Activated gamma-delta T cell treated with anti-CD3 and anti-CD28 coated beads, Interleukin-2, amount 50 U/mL, for 16 hours (primary cell): Measurements from ENCODE around the gene RAB28.

Experiments
- DNase-seq: peaks from one replicate; pipeline ENCODE4 v3.0.0-alpha.2; 2020; ENCODE audit warnings: low read depth

Gene RAB28

DNA sequence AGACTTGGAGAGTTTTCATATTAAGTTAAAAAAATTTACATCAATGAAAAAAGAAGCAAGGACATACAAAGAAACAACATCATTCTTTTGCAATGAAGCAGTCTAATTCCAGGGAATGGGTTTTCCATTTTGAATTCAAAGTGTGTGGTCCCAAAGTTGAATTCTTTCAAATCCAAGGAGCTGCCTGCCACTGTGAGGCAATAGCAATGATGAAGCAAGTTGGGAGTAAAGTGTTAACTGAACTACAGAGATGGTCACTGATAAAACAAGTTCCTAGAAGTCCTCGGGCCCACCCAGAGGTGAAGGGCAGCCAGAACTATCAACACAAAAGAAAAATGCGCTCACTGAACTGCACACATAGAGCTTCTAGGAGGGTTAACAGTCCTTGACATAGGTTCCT lies 115.9 kb downstream of the RAB28 start:
- no peak for DNase-seq

DNA sequence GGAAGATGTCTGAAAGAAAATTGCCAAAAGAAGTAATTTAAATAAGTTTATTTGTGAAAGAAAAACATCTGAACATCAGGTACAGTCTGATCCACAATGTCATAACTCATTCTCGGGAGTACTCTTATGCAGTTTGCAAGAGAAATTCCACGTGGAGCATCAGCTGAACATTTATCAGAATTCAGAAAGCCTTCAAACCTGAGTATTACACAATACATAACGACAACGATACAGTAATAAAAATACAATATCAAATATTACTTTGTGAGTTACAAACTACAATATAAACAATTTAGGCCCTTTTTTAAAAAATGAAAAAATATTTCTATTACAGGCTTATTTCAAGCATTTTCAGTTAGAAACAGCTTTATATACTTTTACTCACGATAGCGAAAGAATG lies 116.4 kb downstream of the RAB28 start:
- no peak for DNase-seq

DNA sequence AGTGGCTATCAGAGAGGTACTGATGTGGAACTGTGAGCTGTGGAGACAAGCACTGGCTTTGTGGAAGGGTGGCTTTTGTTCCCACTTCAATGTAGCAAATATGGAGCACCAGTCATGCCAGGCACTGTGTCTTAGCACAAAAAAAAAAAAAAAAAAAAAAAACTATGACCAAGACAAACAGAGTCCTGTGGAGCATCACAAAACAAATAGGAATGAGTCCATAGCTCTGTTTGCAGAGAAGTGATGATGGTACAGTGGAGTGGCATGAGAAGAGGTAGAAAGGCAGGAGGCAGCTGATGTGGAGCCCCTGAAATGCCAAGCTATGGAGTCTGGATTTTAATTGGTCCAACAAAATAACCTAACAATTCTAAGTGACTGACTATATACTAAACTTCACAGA lies 116.9 kb downstream of the RAB28 start:
- no peak for DNase-seq

DNA sequence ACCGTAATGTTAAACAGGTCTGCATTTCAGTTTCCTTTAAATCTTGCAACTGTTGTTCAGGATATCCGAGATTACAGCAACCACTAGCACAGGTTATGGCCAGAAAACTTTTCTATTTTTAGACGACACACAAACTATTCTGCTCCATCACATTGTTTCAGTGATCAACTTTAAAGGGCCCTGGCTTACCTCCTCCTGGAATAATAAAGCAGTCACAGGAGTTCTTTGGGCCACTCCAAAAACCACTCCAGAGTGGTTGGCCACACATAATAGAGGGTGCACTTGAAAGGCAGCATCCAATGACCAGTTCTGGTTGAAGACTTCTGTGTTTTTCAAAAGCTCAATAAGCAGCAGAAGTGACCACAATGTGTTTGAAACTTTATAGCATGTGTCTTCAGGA lies 118.9 kb downstream of the RAB28 start:
- DNase-seq = no peak

DNA sequence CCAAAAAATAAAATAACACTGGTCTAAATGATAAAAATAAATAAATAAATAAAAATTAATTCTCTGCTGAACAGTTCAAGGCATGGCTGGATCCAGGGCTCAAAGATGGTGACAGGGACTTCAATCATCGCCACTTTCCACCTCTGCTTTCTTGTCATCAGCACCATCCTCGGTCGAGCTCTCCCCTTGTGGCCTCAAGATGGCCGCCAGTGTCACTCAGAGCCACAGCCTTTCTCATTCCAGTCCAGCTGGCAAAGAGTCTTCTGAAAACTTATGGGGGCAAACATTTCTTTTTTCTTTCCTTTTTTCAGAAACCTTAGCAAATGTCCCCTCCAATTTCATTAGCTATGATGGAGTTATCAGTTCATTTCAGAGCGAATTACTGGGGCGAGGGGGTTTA lies 119.5 kb downstream of the RAB28 start:
- no peak for DNase-seq

DNA sequence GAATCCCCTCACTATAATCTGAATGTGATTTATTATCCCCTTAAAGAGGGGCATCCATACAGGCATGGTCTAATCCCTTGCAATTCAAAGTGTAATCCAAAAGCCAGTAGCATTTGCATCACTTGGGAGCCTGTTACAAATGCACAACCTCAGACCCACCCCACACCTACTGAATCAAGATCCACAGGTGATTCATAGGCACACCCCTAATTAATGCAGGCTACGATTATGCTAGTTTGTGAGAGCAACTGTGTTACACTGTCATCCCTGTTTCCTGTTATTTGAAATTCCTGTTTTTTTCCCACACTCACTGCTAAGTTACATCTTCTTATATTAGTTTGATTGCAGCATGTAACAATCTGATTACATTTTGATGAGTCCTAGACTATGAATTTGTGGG lies 120.0 kb downstream of the RAB28 start:
- no peak for DNase-seq

DNA sequence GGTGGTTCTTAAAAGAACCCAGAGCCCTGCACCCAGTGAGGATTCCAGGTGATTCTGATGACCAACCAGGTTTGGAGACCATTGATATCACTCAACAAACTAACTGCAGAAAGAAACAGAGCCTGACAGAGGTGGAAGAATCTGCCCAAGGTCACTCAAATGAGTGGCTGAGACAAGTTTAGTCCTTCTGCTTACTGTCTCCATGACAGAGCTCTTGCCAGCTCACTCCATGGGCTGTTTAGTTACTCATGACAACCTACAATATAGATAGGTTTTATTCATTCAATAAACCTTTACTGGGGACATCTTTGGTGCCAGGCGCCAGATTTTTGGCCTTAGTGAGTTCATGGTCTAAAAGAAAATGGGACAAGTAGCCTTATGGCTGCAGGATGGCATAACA lies 124.3 kb downstream of the RAB28 start:
- no peak for DNase-seq

DNA sequence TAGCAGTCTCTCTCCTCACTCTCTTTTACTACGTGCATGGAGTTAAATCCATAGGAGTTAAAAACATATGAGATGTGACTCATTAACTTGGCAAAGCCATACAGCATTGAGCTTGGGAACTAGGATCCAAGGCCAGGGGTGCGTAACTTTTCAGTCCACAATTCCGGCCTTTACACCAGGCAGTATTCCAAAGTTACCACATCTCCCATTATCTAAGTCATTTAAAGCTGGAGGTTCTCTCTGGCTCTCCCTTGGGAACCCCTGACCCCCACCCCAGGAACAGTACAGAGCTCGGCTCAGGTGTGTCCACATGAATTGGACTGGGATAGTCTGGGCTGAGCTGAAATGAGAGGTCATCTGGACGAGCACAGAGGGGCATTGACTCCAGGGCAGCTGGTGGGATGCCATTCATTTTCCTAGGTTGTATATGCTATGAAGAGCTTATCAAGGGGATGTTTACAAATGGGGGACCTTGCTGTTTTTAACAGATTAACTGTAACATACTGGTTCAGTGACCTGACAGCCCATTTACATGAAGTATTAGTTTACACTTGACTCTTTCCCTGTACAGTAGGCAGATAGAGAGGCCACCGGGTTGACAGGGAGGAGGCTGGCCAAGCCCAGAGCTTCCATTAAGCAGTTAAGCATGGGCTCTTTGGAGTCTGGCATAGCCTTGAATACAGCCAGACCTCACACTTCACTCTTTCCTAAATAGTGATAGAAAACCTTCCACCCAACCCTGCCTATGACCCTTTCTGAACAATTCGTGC lies 128.8 kb downstream of the RAB28 start:
- DNase-seq = no peak

DNA sequence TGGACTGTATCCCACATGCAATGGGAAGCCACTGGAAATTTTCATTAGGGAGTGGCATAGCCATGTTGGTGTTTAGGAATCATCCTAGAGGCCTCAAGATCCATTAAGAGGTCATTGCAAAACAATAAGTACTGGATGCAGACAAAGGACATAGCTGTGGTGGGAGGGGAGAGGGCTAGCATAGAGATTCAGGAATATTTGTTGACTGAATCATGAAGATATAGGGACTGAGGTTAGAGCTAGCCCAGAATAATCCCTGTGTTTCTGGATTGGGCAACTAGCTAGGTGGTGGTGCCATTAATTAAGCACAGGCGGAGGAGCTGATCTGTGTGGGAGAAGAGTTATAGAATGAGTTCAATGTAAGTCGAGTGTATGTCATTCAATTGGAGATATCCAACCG lies 135.0 kb downstream of the RAB28 start:
- no peak for DNase-seq

DNA sequence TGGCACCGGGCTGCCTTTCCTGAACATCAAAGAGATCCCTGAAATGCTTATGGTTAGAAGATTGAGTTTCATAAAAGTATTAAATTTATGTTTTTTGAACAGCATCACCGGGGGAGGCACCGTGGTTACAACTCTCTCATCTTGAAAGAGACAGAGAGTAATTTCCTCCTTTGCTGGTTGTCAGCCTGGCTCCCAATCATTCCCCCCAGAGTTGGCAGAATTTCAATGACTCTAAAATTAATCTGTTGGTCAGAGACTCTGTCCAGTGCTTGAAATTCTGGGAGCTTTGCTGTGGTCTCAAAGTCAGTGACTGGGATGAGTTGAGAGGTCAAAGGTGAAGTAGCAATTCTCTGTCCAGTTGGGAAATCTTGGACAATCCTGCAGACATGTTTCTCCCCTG lies 135.9 kb downstream of the RAB28 start:
- DNase-seq = no peak

DNA sequence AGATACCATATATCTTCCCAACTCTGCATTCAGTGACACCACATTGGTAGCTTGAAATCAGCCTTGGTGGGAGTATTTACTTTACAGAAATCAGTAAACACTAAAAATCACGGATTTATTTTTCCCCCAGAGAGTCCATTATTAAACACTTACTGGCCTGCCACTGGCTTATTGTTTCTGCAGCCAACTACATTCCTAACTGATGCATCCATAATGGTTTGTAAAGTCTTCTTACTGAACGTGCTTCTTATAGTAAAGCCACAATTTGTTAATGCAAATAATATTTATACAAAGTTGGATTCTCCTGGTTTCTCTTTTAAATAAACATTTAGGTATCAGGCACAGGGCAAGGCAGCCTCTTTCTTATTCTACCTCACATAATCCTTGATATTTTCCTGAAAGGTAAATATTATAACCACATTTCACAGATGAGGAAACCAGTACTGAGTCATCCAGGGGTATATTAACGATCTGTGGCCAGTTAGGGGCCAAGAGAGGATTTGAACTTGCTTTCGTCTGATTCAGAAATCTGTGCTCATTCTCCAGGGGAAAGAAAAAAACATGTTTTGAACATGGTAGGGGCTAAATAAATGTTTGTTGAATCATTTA lies 136.5 kb downstream of the RAB28 start:
- no peak for DNase-seq

DNA sequence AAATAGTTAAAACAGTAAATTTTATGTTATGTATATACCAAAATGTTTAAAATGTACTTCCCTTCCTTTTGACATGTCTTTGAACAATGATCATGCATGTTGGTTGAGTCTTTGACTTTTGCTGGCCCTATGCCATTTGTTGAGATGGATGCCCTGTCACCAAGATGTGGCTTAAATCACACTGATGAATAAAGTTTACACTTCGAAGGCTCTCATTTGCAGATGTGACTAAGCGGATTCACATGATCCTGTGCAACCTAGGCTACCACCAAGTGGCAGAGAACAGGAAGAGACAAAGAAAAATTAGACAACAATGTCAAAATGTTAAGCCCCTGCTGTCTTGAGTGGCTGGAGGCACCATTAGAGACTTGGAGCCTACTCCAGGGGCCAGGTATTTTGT lies 139.9 kb downstream of the RAB28 start:
- DNase-seq = no peak

DNA sequence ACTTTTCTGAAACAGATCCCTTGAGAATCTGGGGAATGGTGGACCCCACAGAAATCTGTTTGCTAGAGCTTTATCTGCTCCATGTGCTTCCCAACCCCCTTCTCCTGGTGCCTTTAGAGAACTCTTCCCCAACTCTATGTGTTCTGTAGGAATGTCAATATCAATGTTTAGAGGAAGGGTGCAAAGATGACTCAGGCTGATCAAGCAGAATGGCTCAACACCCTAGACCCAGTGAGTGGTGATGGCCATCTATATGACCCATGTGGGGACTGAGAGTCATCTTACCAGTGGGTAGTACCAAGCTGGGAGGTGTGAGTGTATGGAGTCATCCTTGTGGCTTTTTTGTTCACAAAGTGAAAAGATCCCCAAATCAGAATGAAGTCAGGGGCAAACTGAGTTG lies 143.5 kb downstream of the RAB28 start:
- no peak for DNase-seq

DNA sequence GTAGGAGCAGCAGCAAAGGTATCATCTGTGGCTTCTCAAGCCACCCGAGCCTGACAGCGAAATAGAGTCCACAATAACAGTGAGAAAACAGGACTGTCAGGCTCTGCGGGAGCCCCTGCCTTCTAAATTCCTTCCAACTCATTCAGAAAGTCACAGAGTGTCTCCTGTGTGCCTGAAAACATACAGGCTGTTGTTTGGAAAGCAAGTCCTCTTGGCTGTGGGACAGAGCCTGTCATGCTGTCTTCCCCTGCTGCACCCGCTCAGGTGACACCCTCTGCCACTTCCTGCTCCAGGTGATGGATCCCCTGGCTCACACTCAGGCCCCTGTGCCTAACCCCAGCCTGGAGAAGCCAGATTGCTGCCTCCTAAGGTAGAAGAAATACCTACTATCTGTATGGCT lies 152.3 kb downstream of the RAB28 start:
- DNase-seq = no peak

DNA sequence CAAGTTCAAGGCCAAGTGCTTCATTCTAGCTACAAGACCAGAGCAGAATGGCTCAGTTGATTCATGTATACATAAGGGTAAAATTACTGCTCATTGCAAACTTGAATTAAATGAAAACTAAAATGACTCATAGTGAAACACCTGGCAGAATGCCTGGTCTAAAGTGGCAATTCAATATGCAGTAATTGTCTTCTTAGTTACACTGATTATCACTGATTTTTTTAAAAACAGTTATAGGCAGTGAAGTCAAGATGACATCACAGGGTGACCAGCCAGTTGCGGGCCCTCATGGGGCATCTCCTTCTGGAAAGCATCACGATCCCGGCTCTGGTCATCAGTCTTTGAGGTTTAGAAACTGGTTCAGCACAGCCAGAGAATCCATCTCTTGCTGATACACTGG lies 154.2 kb downstream of the RAB28 start:
- DNase-seq = no peak

DNA sequence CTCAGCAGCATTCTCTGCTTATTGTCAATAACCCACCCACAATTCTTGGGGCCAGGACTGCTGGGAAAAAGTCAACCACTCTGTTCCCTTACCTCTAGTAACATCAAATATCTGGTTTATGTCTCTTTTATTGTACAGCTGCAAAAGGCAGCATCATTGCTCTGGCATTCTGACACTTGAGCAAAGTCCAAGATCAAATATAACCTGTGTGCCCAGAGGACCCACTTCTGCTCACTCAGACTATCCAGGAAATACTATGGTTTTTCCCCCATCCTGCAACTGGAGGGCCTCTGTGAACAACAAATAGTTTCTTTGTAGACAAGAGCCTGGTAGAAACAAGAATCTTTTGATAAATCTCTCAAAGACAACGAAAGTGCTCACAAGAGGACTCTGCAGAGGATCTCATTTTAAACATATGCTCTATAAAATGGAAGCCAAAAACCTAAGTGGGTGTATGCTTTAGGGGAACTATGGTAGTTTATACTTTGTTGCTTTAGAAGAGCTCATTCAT lies 154.7 kb downstream of the RAB28 start:
- DNase-seq = no peak

DNA sequence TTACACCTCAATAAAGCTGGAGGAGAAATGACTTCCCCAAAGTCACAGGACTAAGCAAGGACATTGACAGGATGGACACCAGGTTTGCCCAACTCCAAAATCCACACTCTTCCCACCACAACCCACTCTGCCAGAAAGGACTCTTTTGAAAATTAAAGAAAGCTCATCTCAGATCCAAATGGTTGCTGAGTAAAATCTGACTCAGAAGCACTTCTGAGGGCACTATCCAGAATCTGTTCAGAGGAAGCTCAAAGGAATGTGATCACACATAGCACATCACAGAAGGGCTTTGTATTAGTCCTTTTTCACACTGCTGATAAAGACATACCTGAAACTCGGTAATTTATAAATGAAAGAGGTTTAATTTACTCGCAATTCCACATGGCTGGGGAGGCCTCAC lies 155.5 kb downstream of the RAB28 start:
- no peak for DNase-seq

DNA sequence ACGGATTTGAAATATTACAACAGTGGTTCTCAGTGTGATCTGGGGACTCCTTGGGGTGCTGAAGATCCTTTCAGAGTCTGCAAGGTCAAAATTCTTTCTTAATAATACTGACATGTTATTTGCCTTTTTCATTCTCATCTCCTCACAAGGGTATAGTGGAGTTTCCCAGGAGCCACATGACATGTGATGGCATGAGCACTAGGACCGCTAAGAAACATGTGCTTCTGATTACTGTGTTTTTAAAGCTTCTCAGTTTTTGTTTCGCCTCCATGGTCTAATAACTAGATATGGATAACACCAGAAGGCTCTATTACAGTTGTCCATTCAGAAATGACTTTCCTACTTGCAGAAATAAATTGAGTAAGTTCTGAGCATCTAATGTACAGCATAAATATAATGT lies 156.1 kb downstream of the RAB28 start:
- no peak for DNase-seq

DNA sequence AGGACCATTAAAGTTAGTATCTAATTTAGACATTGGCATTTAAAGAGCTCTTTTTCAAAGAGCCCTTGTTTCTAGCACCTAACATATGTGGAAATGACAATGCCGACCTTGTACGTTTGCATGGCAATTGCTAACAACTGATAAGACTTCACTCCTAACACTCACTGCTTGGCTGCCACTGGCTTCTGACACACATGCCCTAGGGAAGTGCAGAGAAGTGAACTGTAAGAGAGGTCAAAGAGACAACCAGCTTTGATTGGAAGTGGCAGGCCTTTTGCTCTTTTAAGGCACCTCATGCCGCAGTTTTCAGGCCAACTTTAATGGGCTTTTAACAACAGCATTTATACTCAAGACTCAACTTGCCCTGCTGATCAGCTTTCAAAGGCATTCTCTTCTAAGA lies 158.4 kb downstream of the RAB28 start:
- no peak for DNase-seq

DNA sequence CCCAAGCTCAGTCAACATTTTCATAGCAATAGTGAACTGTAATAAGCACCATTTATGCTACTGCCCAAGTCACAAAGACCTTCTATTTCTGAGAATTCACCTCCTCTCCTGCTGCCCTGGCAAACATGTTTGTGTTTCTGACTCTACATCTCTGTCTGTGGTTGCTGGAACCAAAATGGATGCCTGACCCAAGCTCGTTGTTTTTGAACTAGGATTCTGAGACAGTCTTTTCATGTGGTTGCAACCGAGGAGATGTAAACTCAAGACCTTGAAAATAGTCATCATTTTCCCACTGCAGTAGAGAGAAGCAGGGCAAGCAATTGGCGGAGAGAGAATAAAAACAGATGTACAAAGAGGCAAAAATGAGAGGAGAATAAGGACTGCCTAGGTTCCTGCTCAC lies 160.2 kb downstream of the RAB28 start:
- DNase-seq = no peak

DNA sequence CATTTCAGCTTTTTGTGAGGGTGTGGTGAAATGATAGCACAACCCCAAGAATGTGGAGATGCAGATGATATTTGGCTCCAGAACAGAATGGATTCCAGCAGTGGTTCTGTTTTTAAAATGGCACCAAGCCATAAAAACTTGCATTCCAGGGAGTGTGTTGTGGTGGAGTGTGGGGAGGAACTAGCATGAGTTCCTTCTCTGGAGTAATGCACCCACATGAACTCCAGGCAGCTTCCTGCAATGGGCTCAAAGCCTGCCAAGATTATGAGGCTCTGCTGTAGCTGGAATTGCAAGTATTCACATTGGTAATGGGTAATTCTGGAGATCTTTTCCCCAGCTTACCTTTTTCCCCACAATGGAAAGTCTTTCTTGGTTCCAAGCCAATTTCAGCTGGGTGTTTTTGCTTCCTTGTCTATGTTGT lies 161.4 kb downstream of the RAB28 start:
- no peak for DNase-seq
